Suprapubic skin (tissue), 4 donors: ENCODE data around the gene PCSK5. TPM values are rescaled to one million over a fixed set of nuclear protein-coding genes. Genes with fewer than 3 reads are reported as not detected.

Experiments
- DNase-seq, 2 donors: peaks; one replicate each; pipeline ENCODE4 v3.0.0-alpha.2; 2019; ENCODE audit warnings: low spot score in 2 of 2
- H3K27ac ChIP-seq: fragments of 200-600 bp; sonication (generic); one replicate; pipeline ENCODE4 v1.5.1; 2019
- H3K27me3 ChIP-seq: fragments of 200-600 bp; sonication (generic); one replicate; pipeline ENCODE4 v1.5.1; 2019
- H3K36me3 ChIP-seq: fragments of 200-600 bp; sonication (generic); one replicate; pipeline ENCODE4 v1.5.1; 2019
- H3K4me1 ChIP-seq: fragments of 200-600 bp; sonication (generic); one replicate; pipeline ENCODE4 v1.5.1; 2019
- H3K4me3 ChIP-seq: fragments of 200-600 bp; sonication (generic); one replicate; pipeline ENCODE4 v1.5.1; 2019; ENCODE audit warnings: mild to moderate bottlenecking
- H3K9me3 ChIP-seq: fragments of 200-600 bp; sonication (generic); one replicate; pipeline ENCODE4 v1.5.1; 2019
- EP300 ChIP-seq: sonication (generic); formaldehyde crosslinking; IDR thresholded peaks from one replicate; pipeline ENCODE4 v1.6.1; 2017; ENCODE audit warnings: antibody characterized with exemption
- POLR2A ChIP-seq, 2 donors: fragments of 450-650 bp; IDR thresholded peaks; one replicate each; pipeline ENCODE4 v1.6.1; 2017; ENCODE audit warnings: antibody characterized with exemption in 2 of 2, mild to moderate bottlenecking in 2 of 2, moderate library complexity in 2 of 2
- POLR2AphosphoS5 ChIP-seq, 3 donors: sonication (generic); formaldehyde crosslinking; IDR thresholded peaks; one replicate each; pipeline ENCODE4 v1.6.1; 2017; ENCODE audit warnings: antibody characterized with exemption in 3 of 3
- WGBS: methylation state at CpG from one replicate; pipeline ENCODE4 v1.1.5; 2018; 5-methylcytosine and 5-hydroxymethylcytosine counted together
- total RNA-seq, 4 donors: library from RNA; depleted of rRNA; stranded (reverse); fragments of >200 nt; gene quantifications; one replicate each; pipeline ENCODE4 v1.1.0, GENCODE V29; 2016
- TF ChIP-seq, protein P1 (sequence below), 2 donors: fragments of 200-600 bp in 1 of 2; fragments of 450-650 bp in 1 of 2; sonication (generic) in 1 of 2; IDR thresholded peaks; one replicate each; pipeline ENCODE4 v1.5.1; 2016 to 2019; ENCODE audit warnings: antibody characterized with exemption in 2 of 2, mild to moderate bottlenecking in 1 of 2, moderate library complexity in 1 of 2

PCSK5 gene
- total RNA-seq, 4 donors from 2014 or later: 5.2 to 10.8 (median 7.3) TPM

DNA sequence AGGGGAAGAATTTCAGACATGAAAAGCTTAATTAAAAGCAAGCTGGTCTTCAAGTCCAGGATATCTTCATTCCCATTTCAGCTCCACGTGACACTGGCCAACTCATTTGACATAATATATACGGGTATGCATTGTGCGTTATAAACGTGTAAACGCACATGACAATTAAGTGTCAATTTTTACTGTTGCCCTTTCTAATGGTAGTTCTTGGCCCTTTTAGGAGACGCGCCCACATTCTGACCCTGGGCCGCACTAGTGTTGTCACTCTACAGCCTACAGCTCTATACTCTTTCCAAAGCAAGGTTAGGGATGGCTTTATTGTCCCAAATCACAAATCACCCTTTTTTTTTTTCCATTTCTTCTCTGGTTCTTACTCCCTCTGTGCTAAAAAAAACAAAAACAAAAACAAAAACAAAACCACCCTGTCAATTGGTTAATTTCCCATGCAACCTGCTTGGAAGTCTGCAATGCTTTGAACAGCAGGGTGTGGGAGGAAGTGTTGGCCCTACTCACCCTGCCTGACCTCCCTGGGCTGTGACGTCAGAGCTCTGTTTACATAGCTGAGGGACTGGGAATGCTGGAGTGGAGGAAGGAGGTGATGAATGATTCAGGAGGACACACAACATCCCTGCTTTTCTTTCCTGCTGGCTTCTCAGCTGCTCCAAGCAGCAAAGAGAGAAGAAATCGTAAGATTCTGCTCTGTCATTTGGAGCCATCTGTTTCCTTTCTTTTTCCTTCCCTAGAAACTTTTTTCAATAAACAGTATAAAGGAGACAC, 484.5 kb downstream of the PCSK5 start:
- TF ChIP-seq POLR2A (IDR thresholded peaks at IDR 0.05) (no peak), POLR2AphosphoS5 (IDR thresholded peaks at IDR 0.05) (no peak), EP300 (no peak)
- TF ChIP-seq, protein P1, sequence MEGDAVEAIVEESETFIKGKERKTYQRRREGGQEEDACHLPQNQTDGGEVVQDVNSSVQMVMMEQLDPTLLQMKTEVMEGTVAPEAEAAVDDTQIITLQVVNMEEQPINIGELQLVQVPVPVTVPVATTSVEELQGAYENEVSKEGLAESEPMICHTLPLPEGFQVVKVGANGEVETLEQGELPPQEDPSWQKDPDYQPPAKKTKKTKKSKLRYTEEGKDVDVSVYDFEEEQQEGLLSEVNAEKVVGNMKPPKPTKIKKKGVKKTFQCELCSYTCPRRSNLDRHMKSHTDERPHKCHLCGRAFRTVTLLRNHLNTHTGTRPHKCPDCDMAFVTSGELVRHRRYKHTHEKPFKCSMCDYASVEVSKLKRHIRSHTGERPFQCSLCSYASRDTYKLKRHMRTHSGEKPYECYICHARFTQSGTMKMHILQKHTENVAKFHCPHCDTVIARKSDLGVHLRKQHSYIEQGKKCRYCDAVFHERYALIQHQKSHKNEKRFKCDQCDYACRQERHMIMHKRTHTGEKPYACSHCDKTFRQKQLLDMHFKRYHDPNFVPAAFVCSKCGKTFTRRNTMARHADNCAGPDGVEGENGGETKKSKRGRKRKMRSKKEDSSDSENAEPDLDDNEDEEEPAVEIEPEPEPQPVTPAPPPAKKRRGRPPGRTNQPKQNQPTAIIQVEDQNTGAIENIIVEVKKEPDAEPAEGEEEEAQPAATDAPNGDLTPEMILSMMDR (IDR thresholded peaks at IDR 0.05): no peak
- WGBS: 77% methylated on average over 10 of the region's 10 CpGs
- peaks cover 21% of the 10 kb centered on the region for H3K4me1 ChIP-seq
- no peaks in the 10 kb centered on the region for H3K9me3 ChIP-seq
- H3K36me3 ChIP-seq: no peaks in the 10 kb centered on the region
- no peaks in the 10 kb centered on the region for H3K27me3 ChIP-seq
- H3K4me3 ChIP-seq: no peak overlapping the region
- no peak for DNase-seq
- no peak overlapping the region for H3K27ac ChIP-seq

DNA sequence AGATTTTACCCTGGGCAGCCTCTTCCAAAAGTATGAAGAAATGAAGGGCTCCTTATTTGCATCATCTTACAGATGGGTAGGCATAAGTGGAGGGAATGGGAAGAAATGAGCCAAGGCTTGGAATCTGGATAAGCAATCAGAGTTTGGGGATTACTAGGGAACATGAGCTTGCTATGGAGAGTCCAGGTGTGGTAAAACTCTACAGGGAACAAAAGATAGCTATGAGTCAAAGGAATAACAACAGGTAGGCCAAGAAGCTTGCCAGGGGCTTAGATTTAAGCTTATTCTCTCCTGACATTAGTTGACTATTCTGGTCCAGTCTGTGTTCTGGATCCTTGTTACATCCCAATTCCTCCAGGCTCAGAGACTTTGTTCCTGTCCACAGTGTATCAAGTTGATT, 487.3 kb downstream of the PCSK5 start:
- no peaks in the 10 kb centered on the region for H3K36me3 ChIP-seq
- H3K27me3 ChIP-seq: no peaks in the 10 kb centered on the region
- peaks cover 14% of the 10 kb centered on the region for H3K4me1 ChIP-seq
- H3K4me3 ChIP-seq: no peak overlapping the region
- H3K27ac ChIP-seq: no peak overlapping the region
- TF ChIP-seq POLR2AphosphoS5 (IDR thresholded peaks at IDR 0.05) (no peak), EP300 (no peak), POLR2A (IDR thresholded peaks at IDR 0.05) (no peak)
- TF ChIP-seq, protein P1 (IDR thresholded peaks at IDR 0.05): no peak
- no peak for DNase-seq
- no peaks in the 10 kb centered on the region for H3K9me3 ChIP-seq

DNA sequence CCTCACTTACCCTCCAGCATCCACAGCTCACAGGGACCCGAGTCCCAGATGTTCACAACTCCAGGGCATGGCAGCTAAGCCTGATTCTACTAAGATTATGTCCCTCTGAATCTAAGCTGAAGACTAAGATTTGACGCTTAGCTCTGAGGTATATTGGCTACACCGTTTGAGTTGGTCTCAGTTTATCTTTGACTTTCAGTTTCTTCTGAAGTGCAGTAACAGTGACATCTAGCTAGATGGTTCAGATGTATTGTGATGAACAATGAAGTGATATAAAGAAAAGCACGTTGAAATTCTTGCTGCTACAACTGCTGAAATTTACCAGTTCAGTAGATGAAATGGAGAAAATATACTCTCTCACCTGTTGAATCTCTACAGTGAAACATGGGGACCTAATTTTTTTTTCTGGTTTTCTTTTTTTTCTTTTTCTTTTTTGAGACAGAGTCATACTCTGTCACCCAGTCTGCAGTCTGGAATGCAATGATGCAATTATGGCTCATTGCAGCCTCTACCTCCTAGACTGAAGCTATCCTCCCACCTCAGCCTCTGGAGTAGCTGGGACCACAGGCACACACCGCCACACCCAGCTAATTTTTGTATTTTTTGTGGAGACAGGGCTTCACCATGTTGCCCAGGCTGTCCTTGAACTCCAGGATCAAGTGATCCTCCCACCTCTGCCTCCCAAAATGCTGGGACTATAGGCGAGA, 488.0 kb downstream of the PCSK5 start:
- WGBS: 90% methylated on average over 6 of the region's 6 CpGs
- H3K27me3 ChIP-seq: no peaks in the 10 kb centered on the region
- H3K9me3 ChIP-seq: no peaks in the 10 kb centered on the region
- TF ChIP-seq EP300 (no peak), POLR2A (IDR thresholded peaks at IDR 0.05) (no peak), POLR2AphosphoS5 (IDR thresholded peaks at IDR 0.05) (no peak)
- TF ChIP-seq, protein P1 (IDR thresholded peaks at IDR 0.05): no peak
- H3K4me3 ChIP-seq: no peak overlapping the region
- no peak overlapping the region for H3K27ac ChIP-seq
- no peak for DNase-seq
- H3K4me1 ChIP-seq: peaks cover 9% of the 10 kb centered on the region
- no peaks in the 10 kb centered on the region for H3K36me3 ChIP-seq

DNA sequence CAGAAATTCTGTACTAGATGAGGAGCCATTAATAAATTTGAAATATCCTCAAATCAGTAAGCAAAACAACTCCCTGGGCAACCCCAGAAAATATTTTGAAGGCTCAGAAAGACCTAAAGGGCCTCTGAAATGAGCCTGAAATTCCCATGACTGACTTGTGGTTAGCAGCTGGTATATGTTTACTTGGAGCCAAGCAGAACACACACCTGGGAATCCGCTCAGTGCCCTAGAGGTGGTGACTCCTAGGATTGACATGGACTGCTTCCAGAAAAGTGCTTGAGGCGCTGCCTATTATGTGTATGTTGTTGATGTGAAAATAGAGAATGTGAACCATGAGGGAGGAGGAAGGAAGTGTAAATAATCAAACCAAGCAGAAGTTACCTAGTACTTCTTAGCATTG, 489.0 kb downstream of the PCSK5 start:
- Histone ChIP-seq H3K27ac (no peak overlapping the region), H3K9me3 (no peaks in the 10 kb centered on the region), H3K4me3 (no peak overlapping the region), H3K36me3 (peaks cover 2% of the 10 kb centered on the region), H3K4me1 (peaks cover 6% of the 10 kb centered on the region), H3K27me3 (no peaks in the 10 kb centered on the region)
- no peak for DNase-seq
- 46% methylated on average over 2 of the region's 2 CpGs for WGBS
- TF ChIP-seq, protein P1 (IDR thresholded peaks at IDR 0.05): no peak
- TF ChIP-seq EP300: no peak
- TF ChIP-seq POLR2AphosphoS5 (IDR thresholded peaks at IDR 0.05): no peak
- TF ChIP-seq POLR2A (IDR thresholded peaks at IDR 0.05): no peak

DNA sequence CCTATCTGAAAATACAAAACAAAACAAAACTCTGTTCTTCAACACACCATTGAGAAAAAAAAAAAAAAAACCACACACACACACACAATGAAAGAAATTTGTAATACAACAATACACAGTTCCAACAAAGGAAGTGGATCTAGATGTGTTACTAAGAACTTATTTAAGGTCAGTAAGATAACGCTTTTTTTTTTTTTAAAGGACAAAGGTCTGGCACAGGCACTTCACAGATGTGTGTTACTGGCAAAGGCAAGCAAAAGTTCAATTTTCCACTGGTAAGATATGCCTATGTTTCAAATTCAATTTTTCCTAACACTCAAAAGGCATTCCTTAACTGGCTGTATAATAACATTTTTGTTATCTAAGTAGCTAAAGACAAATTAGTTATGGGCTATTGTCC, 500.2 kb downstream of the PCSK5 start:
- DNase-seq: no peak
- H3K36me3 ChIP-seq: peaks cover 12% of the 10 kb centered on the region
- TF ChIP-seq, protein P1 (IDR thresholded peaks at IDR 0.05): no peak
- TF ChIP-seq POLR2A (IDR thresholded peaks at IDR 0.05) (no peak), EP300 (no peak), POLR2AphosphoS5 (IDR thresholded peaks at IDR 0.05) (no peak)
- peaks cover 17% of the 10 kb centered on the region for H3K4me1 ChIP-seq
- H3K27me3 ChIP-seq: no peaks in the 10 kb centered on the region
- no peak overlapping the region for H3K4me3 ChIP-seq
- H3K9me3 ChIP-seq: no peaks in the 10 kb centered on the region
- H3K27ac ChIP-seq: no peak overlapping the region
- 60% methylated on average over 1 of the region's 1 CpG for WGBS
